Gastroesophageal sphincter (tissue), 3 donors: Measurements from ENCODE around the gene HMGN1.

Experiments
- POLR2A ChIP-seq, 2 donors: fragments of 450-650 bp; IDR thresholded peaks; one replicate each; pipeline ENCODE4 v1.6.1; 2017; ENCODE audit warnings: antibody characterized with exemption in 2 of 2, mild to moderate bottlenecking in 2 of 2, moderate library complexity in 1 of 2
- TF ChIP-seq, protein P1 (sequence below), 4 experiments: fragments of 200-600 bp in 2 of 4; fragments of 450-650 bp in 2 of 4; sonication (generic) in 1 of 4; IDR thresholded peaks; one replicate each; pipeline ENCODE4 v1.5.1; 2017 to 2019; ENCODE audit warnings: antibody characterized with exemption in 4 of 4, mild to moderate bottlenecking in 2 of 4, moderate library complexity in 2 of 4

DNA sequence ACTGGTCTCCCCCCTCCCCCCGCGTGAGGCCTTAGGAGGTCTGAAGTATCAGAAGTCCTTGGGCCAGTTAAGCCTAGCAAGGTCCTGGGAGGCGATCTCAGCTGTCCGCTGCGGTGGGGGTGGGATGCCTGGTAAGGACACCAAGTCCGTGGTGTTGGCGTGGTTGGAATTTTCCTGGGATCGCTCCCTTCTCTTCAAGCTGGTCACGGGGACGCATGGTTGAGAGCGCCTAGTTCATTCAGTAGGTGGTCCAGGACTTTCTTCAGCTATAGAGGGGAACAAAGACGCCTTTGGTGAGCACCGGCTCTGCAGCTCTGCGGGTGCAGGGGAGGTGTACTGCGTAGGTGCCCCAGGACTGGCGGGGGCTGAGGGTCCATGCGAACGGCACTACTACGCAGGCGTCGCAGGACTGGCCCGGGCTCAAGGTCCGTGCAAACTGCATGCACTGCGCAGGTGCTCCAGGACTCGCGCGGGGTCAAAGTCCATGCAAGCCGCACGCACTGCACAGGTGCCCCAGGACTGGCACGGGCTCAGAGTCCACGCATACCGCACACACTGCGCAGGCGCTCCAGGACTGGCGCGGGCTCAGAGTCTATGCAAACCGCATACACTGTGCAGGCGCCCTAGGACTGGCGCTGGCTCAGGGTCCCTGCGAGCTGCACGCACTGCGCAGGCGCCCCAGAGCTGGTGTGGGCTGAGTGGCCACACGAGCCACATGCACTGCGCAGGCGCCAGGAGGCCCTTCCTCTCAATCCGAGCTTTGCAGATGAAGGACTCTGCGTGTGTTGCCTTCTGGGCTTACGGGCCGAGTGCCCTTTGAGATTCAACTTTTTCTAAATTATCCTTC lies 36.6 kb upstream of the HMGN1 start:
- TF ChIP-seq, protein P1, sequence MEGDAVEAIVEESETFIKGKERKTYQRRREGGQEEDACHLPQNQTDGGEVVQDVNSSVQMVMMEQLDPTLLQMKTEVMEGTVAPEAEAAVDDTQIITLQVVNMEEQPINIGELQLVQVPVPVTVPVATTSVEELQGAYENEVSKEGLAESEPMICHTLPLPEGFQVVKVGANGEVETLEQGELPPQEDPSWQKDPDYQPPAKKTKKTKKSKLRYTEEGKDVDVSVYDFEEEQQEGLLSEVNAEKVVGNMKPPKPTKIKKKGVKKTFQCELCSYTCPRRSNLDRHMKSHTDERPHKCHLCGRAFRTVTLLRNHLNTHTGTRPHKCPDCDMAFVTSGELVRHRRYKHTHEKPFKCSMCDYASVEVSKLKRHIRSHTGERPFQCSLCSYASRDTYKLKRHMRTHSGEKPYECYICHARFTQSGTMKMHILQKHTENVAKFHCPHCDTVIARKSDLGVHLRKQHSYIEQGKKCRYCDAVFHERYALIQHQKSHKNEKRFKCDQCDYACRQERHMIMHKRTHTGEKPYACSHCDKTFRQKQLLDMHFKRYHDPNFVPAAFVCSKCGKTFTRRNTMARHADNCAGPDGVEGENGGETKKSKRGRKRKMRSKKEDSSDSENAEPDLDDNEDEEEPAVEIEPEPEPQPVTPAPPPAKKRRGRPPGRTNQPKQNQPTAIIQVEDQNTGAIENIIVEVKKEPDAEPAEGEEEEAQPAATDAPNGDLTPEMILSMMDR (IDR thresholded peaks at IDR 0.05), result no peak
- no peak for TF ChIP-seq POLR2A (IDR thresholded peaks at IDR 0.05)
